NCI-H1930 (cell line): ENCODE data around the gene ALDH3A2.

Source experiments
- DNase-seq, 2 experiments: peaks; one replicate each; lab custom pipeline; 2025; lab: John Stamatoyannopoulos, UW

Gene ALDH3A2

DNA sequence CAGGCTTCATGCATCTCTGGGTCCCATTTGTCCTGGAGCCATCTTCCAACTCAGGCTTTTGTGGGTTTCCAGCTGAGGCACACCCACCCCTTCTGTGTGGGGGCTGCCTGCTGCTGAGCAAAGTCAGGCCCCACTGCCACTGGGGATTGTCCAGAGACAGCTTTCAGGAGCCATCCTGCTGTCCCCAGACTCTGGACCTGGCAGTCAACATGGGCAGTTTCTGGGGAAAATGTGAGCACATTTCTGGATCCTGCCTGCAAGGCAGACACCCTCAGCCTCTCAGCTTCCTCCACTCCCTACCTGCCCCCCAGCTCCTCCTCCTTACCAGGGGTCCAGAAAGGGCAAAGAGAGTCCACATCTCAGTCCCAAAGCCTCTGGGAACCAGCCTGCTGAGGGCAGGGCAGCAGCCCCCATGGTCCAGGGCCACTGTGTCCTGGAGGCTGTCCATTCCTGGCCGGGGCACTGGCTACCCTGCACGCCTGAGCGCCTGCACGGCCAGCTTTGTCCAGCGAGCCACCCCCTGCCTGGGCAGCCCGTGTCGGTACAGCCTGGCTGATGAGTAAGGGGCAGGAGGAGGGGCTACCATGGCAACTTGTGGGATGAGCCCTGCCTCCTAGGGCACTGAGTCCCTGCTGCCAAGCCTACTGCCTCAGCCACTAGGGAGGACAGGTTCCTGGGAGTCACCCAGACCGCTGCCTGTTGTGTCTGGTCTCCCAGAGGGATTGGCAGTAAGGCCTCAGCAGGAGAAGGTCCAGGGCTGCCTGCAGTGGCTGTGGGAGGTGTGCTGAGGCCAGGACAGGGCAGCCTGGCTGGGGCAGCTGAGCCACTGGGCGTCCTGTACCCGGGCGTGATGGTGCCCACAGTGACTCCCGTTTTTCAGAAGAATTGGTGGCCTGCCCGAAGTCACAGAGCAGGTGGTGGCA is 67.8 kb downstream of the ALDH3A2 start, which contains the start of gene SLC47A2:
Gene SLC47A2 (minus strand): TSS at position 477 of the 923 bp plus-strand sequence. CDS start 29 bp downstream, at position 448.
- DNase-seq = no peak

DNA sequence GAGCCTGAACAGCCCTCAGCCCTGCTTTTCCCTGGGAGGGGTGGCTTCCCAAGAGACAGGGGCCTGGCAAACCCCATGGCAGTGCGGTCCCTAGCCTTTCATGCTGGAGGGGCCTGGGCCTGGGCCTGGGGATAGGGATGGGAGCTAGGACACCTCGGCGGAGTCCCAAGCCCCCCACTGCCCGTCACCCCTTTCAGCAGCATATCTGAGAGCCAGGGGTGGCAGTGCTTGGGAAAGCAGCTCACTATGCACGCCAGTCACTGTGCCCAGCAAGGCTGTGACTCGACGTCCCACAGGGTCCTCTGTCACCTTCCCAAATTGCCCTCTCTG is 68.4 kb downstream of the ALDH3A2 start:
- DNase-seq = no peak

DNA sequence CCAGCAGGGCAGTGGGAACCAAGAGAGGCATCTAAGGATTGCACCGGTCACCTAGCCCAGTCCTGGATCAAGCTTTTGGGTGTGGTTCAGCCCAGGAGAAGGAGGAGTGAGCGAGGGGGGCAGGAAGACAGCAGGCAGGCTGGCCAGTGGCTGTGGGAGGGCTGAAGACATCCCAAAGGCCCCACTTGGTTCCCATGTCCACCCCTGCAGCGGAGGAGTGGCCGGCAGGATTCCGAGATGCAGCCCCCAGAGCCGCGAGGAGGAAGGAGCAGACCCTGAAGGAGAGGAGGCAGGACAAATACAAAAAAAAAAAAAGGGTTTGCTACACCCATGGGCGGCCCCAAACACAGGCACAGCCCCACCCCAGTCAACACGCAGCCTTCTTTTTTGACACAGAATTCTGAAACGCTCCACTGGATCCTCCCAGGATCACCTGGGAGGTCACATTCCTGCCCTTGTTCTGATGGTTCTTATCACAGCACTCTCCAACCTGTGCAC is 68.9 kb downstream of the ALDH3A2 start:
- DNase-seq = no peak

DNA sequence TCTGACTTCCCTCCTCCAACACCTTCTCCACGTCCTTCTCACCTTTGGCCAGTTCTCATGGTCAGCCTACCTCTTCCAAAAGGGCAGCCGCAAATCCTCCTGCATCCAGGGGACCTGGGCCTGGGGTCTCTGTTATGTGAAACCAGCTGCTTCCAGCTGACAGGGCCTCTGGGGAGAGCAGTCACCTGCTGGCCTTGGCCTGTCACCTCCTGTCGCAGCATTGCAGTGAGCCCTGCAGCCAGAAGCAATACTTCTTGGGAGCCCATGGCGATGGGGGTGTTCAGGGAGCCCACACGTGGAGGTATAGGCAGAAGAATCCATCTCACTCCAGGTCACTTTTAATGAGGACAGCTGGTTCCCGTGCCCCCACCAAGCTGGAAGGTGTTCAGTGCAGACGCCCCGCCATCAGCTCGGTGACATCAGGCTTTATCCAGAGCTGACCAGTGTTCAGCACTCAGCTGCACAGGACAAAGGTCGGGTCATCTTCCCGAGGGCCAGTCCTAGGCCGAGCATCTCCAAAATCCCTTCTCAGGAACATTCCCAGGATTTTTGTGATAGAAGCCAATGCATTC is 69.6 kb downstream of the ALDH3A2 start:
- DNase-seq = no peak

DNA sequence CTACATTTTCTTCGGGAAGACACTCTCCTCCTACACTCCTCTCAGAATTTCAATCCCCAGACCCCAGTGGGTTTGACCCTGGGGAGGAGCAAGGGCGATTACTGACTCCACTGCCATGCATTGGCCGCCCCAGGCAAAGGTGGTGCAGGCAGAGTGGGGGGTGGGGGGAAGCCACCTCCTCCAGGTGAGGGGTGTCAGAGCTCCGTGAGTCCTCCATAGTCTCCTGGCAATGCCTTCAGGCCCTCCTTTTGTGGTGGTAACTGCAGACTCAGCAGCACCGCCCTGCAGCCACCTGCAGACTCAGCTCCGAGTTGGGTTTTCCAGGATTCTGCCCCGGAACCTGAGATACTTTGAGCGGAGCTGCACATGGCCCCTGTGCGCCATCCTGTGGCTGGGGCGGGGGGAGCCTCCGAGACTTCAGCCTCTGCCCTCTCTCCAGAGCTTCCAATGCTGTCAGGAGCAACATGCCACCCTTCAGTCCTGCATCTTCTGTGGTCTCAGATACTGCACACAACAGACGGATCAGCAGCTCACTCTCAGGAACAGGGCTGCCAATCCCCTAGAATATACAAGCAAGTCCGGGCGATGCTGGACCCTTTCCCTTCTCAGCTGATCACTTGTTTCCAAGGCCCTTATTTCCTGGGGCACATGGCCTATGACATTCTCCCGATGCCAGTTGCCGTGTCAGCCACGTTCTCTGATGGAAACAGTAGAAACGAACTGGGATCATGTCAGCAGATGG is 70.2 kb downstream of the ALDH3A2 start:
- no peak for DNase-seq

DNA sequence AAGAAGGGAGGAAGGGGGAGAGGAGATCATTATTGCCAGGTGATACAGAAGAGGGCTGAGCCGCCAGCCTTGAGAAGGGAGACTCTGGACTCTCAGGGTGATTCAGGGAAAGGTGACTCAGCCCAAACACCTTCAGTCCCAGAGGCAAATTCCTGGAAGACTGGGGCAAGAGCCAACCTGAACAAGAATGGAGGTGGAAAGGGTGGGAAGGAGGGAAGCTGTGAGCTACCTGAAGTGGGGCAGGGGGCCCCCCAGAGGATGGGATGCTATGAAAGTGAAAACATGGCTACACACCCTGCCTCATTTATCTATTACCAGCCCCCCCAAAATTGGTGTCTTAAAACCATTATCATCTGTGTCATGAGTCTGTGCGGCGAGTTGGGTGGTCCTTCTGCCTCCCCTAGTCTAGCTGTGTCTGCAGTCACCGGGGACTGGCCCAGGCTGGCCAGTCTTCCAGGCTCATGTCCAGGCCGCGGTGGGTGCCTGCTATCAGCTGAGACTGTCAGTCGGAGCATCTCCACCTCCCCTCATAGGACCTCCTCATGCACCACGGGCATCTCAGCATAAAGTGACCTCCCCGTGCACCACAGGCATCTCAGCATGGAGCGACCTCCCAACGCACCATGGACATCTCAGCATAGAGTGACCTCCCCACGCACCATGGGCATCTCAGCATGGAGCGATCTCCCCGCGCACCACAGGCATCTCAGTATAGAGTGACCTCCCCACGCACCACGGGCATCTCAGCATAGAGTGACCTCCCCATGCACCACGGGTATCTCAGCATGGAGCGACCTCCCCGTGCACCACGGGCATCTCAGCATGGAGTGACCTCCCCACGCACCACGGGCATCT is 71.0 kb downstream of the ALDH3A2 start:
- DNase-seq = no peak

DNA sequence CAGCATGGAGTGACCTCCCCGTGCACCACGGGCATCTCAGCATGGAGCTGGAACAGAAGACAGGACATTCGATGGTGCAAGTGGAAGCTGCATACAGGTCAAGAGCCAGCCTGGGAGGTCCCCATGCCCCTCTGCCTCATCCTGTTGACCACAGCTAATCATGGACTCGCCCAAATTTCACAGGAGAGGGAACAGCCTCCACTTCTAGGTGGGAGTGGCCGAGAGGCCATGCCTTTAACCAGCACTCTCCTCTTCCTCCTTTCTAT is 71.6 kb downstream of the ALDH3A2 start:
- no peak for DNase-seq

DNA sequence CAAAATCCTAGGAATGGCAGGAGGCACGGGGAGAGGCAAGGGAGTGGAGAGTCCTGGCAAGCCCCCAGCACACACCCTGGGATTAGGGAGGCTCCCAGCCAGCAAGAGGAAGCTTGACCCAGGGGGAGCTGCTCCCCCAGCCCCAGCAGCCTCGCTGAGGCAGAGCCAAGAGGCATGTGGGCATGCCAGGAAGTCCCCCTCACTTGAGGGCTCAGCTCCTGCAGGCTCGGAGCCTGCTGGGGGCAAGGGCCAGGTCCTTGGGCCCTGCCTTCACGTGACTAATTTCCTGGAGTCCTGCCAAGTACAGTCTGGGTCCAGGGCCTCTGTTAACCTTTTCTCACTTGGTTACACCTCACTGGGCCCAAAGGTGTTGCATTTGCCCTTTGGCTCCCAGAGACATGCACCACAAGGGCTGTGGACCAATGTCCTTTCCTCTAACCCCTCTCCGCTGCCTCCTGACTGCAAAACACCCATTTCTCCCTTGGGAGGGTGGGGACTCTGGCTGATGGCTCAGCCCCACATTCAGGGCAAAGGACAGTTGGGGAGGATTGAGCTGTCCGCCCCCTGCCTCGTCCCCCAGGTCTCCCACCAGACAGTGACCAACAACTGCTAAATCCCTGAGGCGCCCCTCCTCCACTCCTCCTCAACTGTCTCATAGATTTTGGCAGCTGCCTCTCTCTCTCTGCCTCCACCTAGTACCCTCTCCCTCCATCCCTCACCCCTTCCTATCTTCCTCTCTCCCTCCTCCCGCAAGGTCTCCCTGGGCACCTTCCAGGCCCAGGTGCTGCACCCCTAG is 72.3 kb downstream of the ALDH3A2 start:
- DNase-seq = no peak

DNA sequence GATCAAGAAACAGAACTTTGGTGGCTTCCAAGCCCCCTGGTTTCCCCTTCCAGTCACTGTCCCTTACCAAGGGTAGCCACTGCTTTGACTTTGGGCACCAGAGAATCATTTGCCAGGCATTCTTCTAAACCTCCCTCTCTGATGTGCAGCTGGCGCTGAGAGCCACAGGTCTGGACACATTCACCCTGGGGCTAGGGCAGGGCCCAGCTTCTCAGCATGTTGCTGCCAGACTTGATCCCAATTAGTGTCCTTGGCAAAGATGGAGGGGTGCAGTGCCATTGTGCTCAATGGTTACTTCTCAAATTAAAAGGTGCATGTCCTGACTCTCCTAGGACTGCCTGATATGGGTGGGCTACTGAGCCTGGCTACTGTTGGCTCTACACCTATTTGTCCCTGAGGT is 75.4 kb downstream of the ALDH3A2 start:
- DNase-seq = no peak

DNA sequence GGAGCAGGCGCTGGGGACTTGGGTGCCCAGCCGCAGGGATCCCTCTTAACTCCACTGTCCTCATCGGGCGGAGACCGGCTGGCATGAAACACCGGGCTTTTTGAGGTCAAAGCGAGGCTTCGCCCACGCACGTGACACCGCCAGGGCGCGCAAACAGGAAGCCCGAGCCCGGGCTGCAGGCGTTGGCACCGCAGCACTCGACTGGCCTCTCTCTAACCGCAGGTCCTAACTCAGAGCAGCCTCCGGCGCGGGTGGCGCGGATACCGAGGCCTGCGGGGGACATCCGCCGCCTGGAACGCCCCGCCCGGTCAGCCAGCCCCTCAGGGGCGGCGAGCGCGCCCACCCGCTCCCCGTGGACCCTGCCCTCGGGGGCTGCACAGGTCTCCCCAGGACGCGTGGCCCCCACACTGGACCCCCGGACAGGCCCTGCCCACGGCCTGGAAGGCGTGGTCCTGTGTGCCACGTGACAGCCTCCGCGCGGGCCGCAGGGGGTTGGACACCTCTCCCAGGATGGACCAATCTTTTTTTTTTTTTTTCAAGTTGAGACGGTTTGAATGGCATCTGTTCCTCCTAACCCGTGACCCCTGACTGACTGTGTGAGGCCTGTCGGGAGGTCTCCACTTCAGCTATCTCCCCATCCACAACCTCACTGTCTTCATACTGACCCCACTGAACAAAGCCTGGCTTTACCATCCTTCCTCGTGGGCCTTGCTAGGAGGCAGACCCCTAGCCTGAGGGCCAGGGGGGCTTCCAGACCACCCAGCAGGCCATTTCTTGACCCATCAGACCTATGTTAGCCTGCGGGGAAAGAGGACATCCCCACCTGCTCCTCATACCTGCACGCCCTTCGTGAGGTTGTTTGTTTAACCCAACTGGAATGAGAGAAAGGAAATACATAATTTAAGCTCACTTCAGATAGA is 76.2 kb downstream of the ALDH3A2 start:
- DNase-seq = no peak

DNA sequence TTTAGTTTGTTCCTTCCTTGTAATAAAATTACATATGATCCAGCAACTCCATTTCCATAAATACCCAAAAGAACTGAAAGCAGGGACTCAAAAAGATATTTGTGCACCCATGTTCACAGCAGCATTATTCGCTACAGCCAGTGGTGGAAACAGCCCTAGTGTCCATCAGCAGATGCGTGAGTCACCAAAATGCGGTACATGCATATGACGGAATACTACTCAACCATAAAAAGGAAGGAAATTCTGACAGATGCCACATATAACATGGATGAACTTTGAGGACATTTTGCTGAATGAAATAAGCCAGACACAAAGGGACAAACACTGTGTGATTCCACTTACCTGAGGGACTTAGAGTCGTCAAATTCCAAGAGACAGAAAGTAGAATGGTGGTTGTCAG is 76.9 kb downstream of the ALDH3A2 start:
- DNase-seq = no peak

DNA sequence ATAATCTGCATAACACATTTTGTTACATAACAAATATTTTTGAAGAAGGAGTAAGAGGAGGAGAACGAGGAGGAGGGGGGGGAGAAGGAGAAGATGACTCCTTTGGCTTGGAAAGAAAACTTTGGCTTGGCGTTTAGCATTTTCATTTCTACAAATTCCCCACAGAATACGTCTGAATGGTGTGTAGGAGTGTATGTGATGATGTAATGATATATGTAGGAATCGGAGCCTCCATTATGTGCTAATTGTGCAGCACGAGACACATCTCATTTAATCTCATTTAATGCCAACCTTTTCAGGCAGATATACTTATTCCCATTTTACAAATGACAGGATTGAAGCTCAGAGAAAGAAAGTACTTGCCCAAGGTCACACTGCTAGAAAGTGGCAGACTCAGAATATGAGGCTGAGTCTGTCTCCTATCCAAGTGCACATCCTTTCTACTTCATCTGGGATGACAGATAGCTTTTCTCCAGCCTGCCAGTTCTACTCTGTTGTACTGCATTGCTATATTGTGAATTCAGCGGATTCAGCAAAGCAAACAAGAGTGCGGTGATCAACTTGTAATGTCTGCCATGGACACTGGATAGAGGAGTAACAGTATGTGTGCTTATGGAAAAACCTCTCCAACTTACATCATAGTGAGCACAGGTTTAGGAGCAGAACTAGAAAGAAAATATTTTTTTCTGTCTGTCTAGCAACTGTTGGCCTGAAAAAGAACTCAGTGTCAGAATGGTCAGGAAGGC is 78.3 kb downstream of the ALDH3A2 start:
- no peak for DNase-seq
